Loucy (cell line): ENCODE results near the gene PBX1.

Source experiments
- CTCF ChIP-seq: fragments of 200-600 bp; sonication (generic); conservative IDR thresholded peaks from 2 replicates; pipeline ENCODE4 v1.5.1; 2014; ENCODE audit warnings: mild to moderate bottlenecking, antibody characterized with exemption, low read length
- EZH2phosphoT487 ChIP-seq: fragments of 200-600 bp; IDR thresholded peaks from 2 replicates; pipeline ENCODE4 v1.6.1; 2018; ENCODE audit warnings: antibody characterized with exemption, mild to moderate bottlenecking, moderate library complexity, borderline replicate concordance

GRCh38 chr1:164880644-164881043 lies 321.7 kb downstream of the PBX1 start:
- no peak for TF ChIP-seq EZH2phosphoT487
- TF ChIP-seq CTCF = no peak
